Measurements from ENCODE around the gene LMX1B. TPM values are rescaled to one million over a fixed set of nuclear protein-coding genes. Genes with fewer than 3 reads are reported as not detected.

The LMX1B gene
- total RNA-seq, 1 donor from 2014 or later, result under 0.01 TPM

- no peak overlapping the region for H3K27ac ChIP-seq (ENCODE audit: low read depth, low read length)
- no peaks in the 10 kb centered on the region for H3K4me1 ChIP-seq (ENCODE audit: control insufficient read depth in 3 of 3, insufficient read depth in 3 of 3, low read length in 3 of 3)
- H3K9ac ChIP-seq (ENCODE audit: low read depth in 1 of 3, low read length in 3 of 3), result no peak overlapping the region
- H3K4me3 ChIP-seq (ENCODE audit: low read length in 3 of 3), result no peak overlapping the region
- no peaks in the 10 kb centered on the region for H3K9me3 ChIP-seq (ENCODE audit: control insufficient read depth in 3 of 3, low read length in 3 of 3)
- peaks cover 26 to 48% (median 29%) of the 10 kb centered on the region in 3 donors for H3K27me3 ChIP-seq (ENCODE audit: control insufficient read depth in 3 of 3, insufficient read depth in 3 of 3, low read length in 3 of 3)
- no peaks in the 10 kb centered on the region for H3K36me3 ChIP-seq (ENCODE audit: control insufficient read depth in 3 of 3, insufficient read depth in 3 of 3, low read length in 3 of 3)
These were observed 85.0 kb downstream of the LMX1B start for GRCh38 chr9:126698756-126699155.

- no peaks in the 10 kb centered on the region for H3K36me3 ChIP-seq (ENCODE audit: control insufficient read depth in 3 of 3, insufficient read depth in 3 of 3, low read length in 3 of 3)
- no peak overlapping the region for H3K27ac ChIP-seq (ENCODE audit: low read depth, low read length)
- peaks cover 0 to 4% (median 2%) of the 10 kb centered on the region in 3 donors for H3K4me1 ChIP-seq (ENCODE audit: control insufficient read depth in 3 of 3, insufficient read depth in 3 of 3, low read length in 3 of 3)
- peaks cover 32 to 51% (median 36%) of the 10 kb centered on the region in 3 donors for H3K27me3 ChIP-seq (ENCODE audit: control insufficient read depth in 3 of 3, insufficient read depth in 3 of 3, low read length in 3 of 3)
- no peaks in the 10 kb centered on the region for H3K9me3 ChIP-seq (ENCODE audit: control insufficient read depth in 3 of 3, low read length in 3 of 3)
- H3K9ac ChIP-seq (ENCODE audit: low read depth in 1 of 3, low read length in 3 of 3), result no peak overlapping the region
- H3K4me3 ChIP-seq (ENCODE audit: low read length in 3 of 3), result no peak overlapping the region
These were observed 85.7 kb downstream of the LMX1B start for GRCh38 chr9:126699401-126699881.

- no peak overlapping the region for H3K4me3 ChIP-seq (ENCODE audit: low read length in 3 of 3)
- H3K9ac ChIP-seq (ENCODE audit: low read depth in 1 of 3, low read length in 3 of 3), result no peak overlapping the region
- no peak overlapping the region for H3K27ac ChIP-seq (ENCODE audit: low read depth, low read length)
- H3K36me3 ChIP-seq (ENCODE audit: control insufficient read depth in 3 of 3, insufficient read depth in 3 of 3, low read length in 3 of 3), result no peaks in the 10 kb centered on the region
- H3K4me1 ChIP-seq (ENCODE audit: control insufficient read depth in 3 of 3, insufficient read depth in 3 of 3, low read length in 3 of 3), result peaks cover 5 to 12% (median 11%) of the 10 kb centered on the region in 3 donors
- no peaks in the 10 kb centered on the region for H3K9me3 ChIP-seq (ENCODE audit: control insufficient read depth in 3 of 3, low read length in 3 of 3)
- H3K27me3 ChIP-seq (ENCODE audit: control insufficient read depth in 3 of 3, insufficient read depth in 3 of 3, low read length in 3 of 3), result peaks cover 33 to 54% (median 39%) of the 10 kb centered on the region in 3 donors
These were observed 86.6 kb downstream of the LMX1B start for GRCh38 chr9:126700296-126700695.

DNA sequence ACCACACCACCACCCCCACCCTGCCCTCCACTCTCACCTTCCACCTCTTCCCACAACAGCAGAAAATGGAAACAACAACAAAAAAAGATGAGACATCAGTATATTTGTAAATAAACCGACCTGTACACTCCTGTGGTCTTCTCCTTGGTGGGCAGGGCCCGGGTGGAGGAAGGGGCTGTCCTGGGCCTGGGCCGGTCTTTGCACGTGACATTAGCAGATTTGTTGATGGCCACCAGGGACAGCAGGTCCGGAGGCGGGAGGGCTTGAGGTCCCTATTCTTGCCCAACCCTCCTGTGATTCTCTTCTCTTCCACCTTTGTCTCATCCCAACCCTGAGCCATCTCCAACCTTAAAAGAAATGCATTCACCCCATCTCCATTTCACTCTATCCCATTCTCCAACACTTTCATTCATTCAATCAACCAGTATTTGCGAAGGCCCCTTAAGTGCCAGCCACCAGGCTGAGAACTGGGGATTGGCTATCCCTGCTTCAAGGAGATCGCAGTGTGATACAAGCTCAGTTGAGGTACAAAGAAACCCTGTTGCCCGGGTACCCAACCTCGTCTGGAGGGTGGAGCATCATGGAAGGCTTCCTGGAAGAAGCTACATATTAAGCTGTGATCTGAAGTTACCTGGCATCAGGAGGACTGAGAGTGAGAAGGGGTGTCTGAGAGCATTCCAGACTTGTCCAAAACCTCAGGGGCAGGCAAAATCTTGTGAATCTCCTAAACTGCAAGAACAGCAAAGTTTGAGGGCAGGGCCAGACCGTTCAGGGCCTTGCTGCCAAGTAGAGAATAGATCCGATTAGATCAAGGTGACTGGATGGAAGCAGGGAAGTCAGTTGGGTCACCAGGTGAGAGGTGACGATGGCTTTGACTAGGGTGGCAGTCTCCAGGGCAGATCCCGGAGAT, 87.4 kb downstream of the LMX1B start:
- peaks cover 10 to 16% (median 16%) of the 10 kb centered on the region in 3 donors for H3K4me1 ChIP-seq (ENCODE audit: control insufficient read depth in 3 of 3, insufficient read depth in 3 of 3, low read length in 3 of 3)
- H3K4me3 ChIP-seq (ENCODE audit: low read length in 3 of 3), result no peak overlapping the region
- H3K27ac ChIP-seq (ENCODE audit: low read depth, low read length), result no peak overlapping the region
- H3K36me3 ChIP-seq (ENCODE audit: control insufficient read depth in 3 of 3, insufficient read depth in 3 of 3, low read length in 3 of 3), result no peaks in the 10 kb centered on the region
- peaks cover 38 to 60% (median 45%) of the 10 kb centered on the region in 3 donors for H3K27me3 ChIP-seq (ENCODE audit: control insufficient read depth in 3 of 3, insufficient read depth in 3 of 3, low read length in 3 of 3)
- H3K9me3 ChIP-seq (ENCODE audit: control insufficient read depth in 3 of 3, low read length in 3 of 3), result no peaks in the 10 kb centered on the region
- H3K9ac ChIP-seq (ENCODE audit: low read depth in 1 of 3, low read length in 3 of 3), result no peak overlapping the region

- Histone ChIP-seq H3K9ac (ENCODE audit: low read depth in 1 of 3, low read length in 3 of 3) (no peak overlapping the region), H3K27me3 (ENCODE audit: control insufficient read depth in 3 of 3, insufficient read depth in 3 of 3, low read length in 3 of 3) (peaks cover 40 to 63% (median 48%) of the 10 kb centered on the region in 3 donors), H3K36me3 (ENCODE audit: control insufficient read depth in 3 of 3, insufficient read depth in 3 of 3, low read length in 3 of 3) (no peaks in the 10 kb centered on the region)
These were observed 88.0 kb downstream of the LMX1B start for GRCh38 chr9:126701813-126702140.

DNA sequence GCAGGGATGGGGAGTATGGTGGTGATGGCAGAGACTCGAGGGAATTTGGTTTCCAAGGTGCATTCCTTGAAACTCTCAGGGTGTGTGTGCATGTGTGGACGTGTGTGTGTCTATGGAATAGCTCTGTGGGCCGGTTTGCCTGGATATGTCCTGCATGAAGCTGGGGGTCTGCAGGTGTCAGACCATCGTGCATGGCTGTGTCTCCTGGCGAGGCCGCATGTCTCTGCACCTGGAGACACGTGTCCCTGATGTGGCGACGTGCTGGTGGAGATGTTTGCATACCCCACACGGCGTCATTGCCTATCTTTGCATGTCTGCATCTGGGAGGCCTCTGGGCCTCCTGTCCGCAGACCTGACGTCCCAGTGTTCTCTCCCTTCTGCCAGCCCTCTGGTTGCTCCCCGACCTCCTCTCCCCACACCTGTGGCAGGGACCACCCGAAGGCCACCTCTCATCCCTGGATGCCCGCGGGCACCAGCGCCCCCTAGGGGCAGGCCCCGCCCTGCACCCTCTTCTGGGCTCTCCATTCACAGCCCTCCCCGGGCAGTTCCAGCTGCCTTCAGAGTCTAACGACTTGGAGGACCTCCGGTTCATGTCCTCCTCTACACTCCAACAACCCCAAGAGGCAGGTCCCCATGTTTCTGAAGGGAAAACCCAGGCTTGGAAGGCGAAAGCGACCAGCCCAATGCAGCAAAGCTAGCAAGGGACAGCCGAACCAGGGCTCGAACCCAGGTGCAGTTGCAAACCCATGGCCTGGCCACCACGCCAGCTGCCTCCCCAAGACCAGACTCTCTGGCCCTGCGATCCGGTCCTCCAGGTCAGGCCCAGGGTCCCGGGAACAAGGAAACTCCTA, 88.6 kb downstream of the LMX1B start:
- H3K27me3 ChIP-seq (ENCODE audit: control insufficient read depth in 3 of 3, insufficient read depth in 3 of 3, low read length in 3 of 3), result peaks cover 40 to 64% (median 51%) of the 10 kb centered on the region in 3 donors
- peaks cover 10 to 16% (median 16%) of the 10 kb centered on the region in 3 donors for H3K4me1 ChIP-seq (ENCODE audit: control insufficient read depth in 3 of 3, insufficient read depth in 3 of 3, low read length in 3 of 3)
- no peak overlapping the region for H3K9ac ChIP-seq (ENCODE audit: low read depth in 1 of 3, low read length in 3 of 3)
- H3K4me3 ChIP-seq (ENCODE audit: low read length in 3 of 3), result no peak overlapping the region
- no peak overlapping the region for H3K27ac ChIP-seq (ENCODE audit: low read depth, low read length)
- H3K9me3 ChIP-seq (ENCODE audit: control insufficient read depth in 3 of 3, low read length in 3 of 3), result no peaks in the 10 kb centered on the region
- H3K36me3 ChIP-seq (ENCODE audit: control insufficient read depth in 3 of 3, insufficient read depth in 3 of 3, low read length in 3 of 3), result no peaks in the 10 kb centered on the region

More at GRCh38 chr9:126701813-126702140, 88.0 kb downstream of the LMX1B start:
- H3K4me3 ChIP-seq (ENCODE audit: low read length in 3 of 3), result no peak overlapping the region
- peaks cover 10 to 16% (median 16%) of the 10 kb centered on the region in 3 donors for H3K4me1 ChIP-seq (ENCODE audit: control insufficient read depth in 3 of 3, insufficient read depth in 3 of 3, low read length in 3 of 3)
- no peak overlapping the region for H3K27ac ChIP-seq (ENCODE audit: low read depth, low read length)
- H3K9me3 ChIP-seq (ENCODE audit: control insufficient read depth in 3 of 3, low read length in 3 of 3), result no peaks in the 10 kb centered on the region

DNA sequence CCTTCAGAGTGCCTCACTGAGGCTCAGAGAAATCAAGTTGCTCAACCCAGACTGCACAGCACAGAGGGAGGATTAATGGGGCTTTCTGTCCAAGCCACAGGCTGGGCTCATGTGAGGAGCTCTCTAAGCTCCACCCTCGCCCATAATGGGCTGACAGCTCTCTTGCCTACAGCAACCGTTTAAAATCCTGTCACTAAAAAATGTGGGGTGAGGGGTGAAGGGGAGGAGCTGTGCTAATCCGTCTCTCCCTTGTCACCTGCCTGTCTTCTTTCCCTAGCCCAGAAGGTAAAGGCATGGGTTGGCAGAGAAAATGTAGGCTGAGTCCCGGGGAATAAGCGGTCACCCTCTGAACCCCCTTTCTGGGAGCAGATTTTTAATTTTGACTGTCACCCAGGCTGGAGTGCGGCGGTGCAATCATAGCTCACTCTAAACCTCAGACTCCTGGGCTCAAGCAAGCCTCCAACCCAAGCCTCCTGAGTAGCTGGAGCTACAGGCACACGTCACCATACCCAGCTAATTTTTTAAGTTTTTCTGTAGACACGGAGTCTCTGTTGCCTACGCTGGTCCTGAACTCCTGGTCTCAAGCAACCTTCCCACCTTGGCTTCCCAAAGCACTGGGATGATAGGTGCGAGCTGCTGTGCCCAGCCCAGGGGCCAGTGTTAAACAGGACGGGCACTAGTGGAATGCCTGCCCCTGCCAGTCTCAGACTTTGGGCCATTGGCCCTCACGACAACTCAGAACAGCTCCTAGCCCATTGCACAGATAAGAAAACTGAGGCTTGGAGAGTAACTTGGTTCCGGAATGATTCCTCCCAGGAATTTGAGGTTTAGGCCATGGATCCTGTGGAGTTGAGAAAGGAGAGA, 89.5 kb downstream of the LMX1B start:
- Histone ChIP-seq H3K4me3 (ENCODE audit: low read length in 3 of 3) (no peak overlapping the region), H3K9ac (ENCODE audit: low read depth in 1 of 3, low read length in 3 of 3) (no peak overlapping the region), H3K36me3 (ENCODE audit: control insufficient read depth in 3 of 3, insufficient read depth in 3 of 3, low read length in 3 of 3) (no peaks in the 10 kb centered on the region), H3K27ac (ENCODE audit: low read depth, low read length) (no peak overlapping the region), H3K27me3 (ENCODE audit: control insufficient read depth in 3 of 3, insufficient read depth in 3 of 3, low read length in 3 of 3) (peaks cover 40 to 64% (median 55%) of the 10 kb centered on the region in 3 donors), H3K9me3 (ENCODE audit: control insufficient read depth in 3 of 3, low read length in 3 of 3) (no peaks in the 10 kb centered on the region), H3K4me1 (ENCODE audit: control insufficient read depth in 3 of 3, insufficient read depth in 3 of 3, low read length in 3 of 3) (peaks cover 10 to 16% (median 16%) of the 10 kb centered on the region in 3 donors)

GRCh38 chr9:126703866-126704156, 90.1 kb downstream of the LMX1B start:
- no peak overlapping the region for H3K4me3 ChIP-seq (ENCODE audit: low read length in 3 of 3)
- H3K4me1 ChIP-seq (ENCODE audit: control insufficient read depth in 3 of 3, insufficient read depth in 3 of 3, low read length in 3 of 3), result peaks cover 10 to 16% (median 16%) of the 10 kb centered on the region in 3 donors
- H3K9ac ChIP-seq (ENCODE audit: low read depth in 1 of 3, low read length in 3 of 3), result no peak overlapping the region
- H3K27ac ChIP-seq (ENCODE audit: low read depth, low read length), result no peak overlapping the region
- no peaks in the 10 kb centered on the region for H3K9me3 ChIP-seq (ENCODE audit: control insufficient read depth in 3 of 3, low read length in 3 of 3)
- no peaks in the 10 kb centered on the region for H3K36me3 ChIP-seq (ENCODE audit: control insufficient read depth in 3 of 3, insufficient read depth in 3 of 3, low read length in 3 of 3)
- H3K27me3 ChIP-seq (ENCODE audit: control insufficient read depth in 3 of 3, insufficient read depth in 3 of 3, low read length in 3 of 3), result peaks cover 40 to 64% (median 56%) of the 10 kb centered on the region in 3 donors

GRCh38 chr9:126704157-126704891, 90.6 kb downstream of the LMX1B start:
- peak overlapping the region in 1 of 3 donors; percentile 10 for H3K9ac ChIP-seq (ENCODE audit: low read depth in 1 of 3, low read length in 3 of 3)
- no peak overlapping the region for H3K4me3 ChIP-seq (ENCODE audit: low read length in 3 of 3)
- H3K4me1 ChIP-seq (ENCODE audit: control insufficient read depth in 3 of 3, insufficient read depth in 3 of 3, low read length in 3 of 3), result peaks cover 10 to 16% (median 16%) of the 10 kb centered on the region in 3 donors
- no peak overlapping the region for H3K27ac ChIP-seq (ENCODE audit: low read depth, low read length)
- H3K27me3 ChIP-seq (ENCODE audit: control insufficient read depth in 3 of 3, insufficient read depth in 3 of 3, low read length in 3 of 3), result peaks cover 40 to 62% (median 56%) of the 10 kb centered on the region in 3 donors
- H3K9me3 ChIP-seq (ENCODE audit: control insufficient read depth in 3 of 3, low read length in 3 of 3), result no peaks in the 10 kb centered on the region
- no peaks in the 10 kb centered on the region for H3K36me3 ChIP-seq (ENCODE audit: control insufficient read depth in 3 of 3, insufficient read depth in 3 of 3, low read length in 3 of 3)

All from skeletal muscle tissue (tissue), 4 donors.